Umbilical cord (tissue), 1 donor: ENCODE measurements around the gene CCNB1. TPM values are rescaled to one million over a fixed set of nuclear protein-coding genes. Genes with fewer than 3 reads are reported as not detected.

ENCODE experiments used
- total RNA-seq: library from RNA; depleted of rRNA; stranded (reverse); fragments of >200 nt; gene quantifications from one replicate; pipeline ENCODE4 v1.2.3, GENCODE V29; 2014; ENCODE audit warnings: low replicate concordance; ENCODE audit not compliant: insufficient read depth

The CCNB1 gene
- total RNA-seq, 1 donor from 2014 or later: 17.8 TPM

Other genes starting within 250 kb of the CCNB1 start
- gene SLC30A5, start 73.1 kb upstream of the CCNB1 start, total RNA-seq: 48.9 TPM
- 7.0 TPM for gene CENPH, start 22.4 kb downstream of the CCNB1 start, total RNA-seq
- gene CDK7, start 67.7 kb downstream of the CCNB1 start, total RNA-seq: 29.9 TPM
- 1.4 TPM for gene CCDC125, start 165.7 kb downstream of the CCNB1 start, total RNA-seq
- gene AK6, start 202.4 kb downstream of the CCNB1 start, total RNA-seq: 59.9 TPM
- 32.7 TPM for gene TAF9, start 202.4 kb downstream of the CCNB1 start, total RNA-seq
- gene RAD17, start 202.7 kb downstream of the CCNB1 start, total RNA-seq: 36.6 TPM
- gene MARVELD2, start 248.0 kb downstream of the CCNB1 start, total RNA-seq: 3.9 TPM